OCI-LY3 (cell line): Measurements from ENCODE around the gene SGPL1.

Source experiments
- H2AFZ ChIP-seq: fragments of 200-600, 300-600 bp; shearing (Covaris generic); 2 replicates; pipeline ENCODE4 v1.6.0; 2014; ENCODE audit warnings: antibody characterized with exemption, low read depth, low read length
- H3K27ac ChIP-seq: fragments of 200-600, 300-600 bp; sonication (generic); 2 replicates; pipeline ENCODE4 v1.5.1; 2014; ENCODE audit warnings: mild to moderate bottlenecking, low read length, moderate library complexity, mixed read lengths
- H3K27me3 ChIP-seq: fragments of 200-600, 300-600 bp; sonication (generic); 2 replicates; pipeline ENCODE4 v1.6.1; 2014; ENCODE audit warnings: low read depth, low read length, mixed read lengths
- H3K36me3 ChIP-seq: fragments of 200-600, 300-600 bp; sonication (generic); replicated peaks from 2 replicates; pipeline ENCODE3; 2014; ENCODE audit warnings: low read depth, low read length, mixed read lengths
- H3K4me1 ChIP-seq: fragments of 300-600, 200-600 bp; sonication (generic); 2 replicates; pipeline ENCODE4 v1.6.1; 2014; ENCODE audit warnings: low read length, mixed read lengths
- H3K4me2 ChIP-seq: fragments of 200-600, 300-600 bp; sonication (generic); 2 replicates; pipeline ENCODE4 v1.6.1; 2014; ENCODE audit warnings: low read length, mixed read lengths
- H3K4me3 ChIP-seq: fragments of 300-600, 200-600 bp; sonication (generic); 2 replicates; pipeline ENCODE4 v1.5.1; 2014; ENCODE audit warnings: antibody characterized with exemption, mild to moderate bottlenecking, low read length, moderate library complexity
- H3K79me2 ChIP-seq: fragments of 300-600, 200-600 bp; shearing (Covaris generic); 2 replicates; pipeline ENCODE4 v1.6.1; 2014; ENCODE audit warnings: mild to moderate bottlenecking, low read length, mixed read lengths
- H3K9ac ChIP-seq: fragments of 300-600, 200-600 bp; shearing (Covaris generic); 2 replicates; pipeline ENCODE4 v1.6.0; 2014; ENCODE audit warnings: mild to moderate bottlenecking, low read length, moderate library complexity
- H3K9me3 ChIP-seq: fragments of 200-600, 300-600 bp; shearing (Covaris generic); 2 replicates; pipeline ENCODE4 v1.6.1; 2014; ENCODE audit warnings: low read length, mixed read lengths; ENCODE audit not compliant: insufficient read depth
- H4K20me1 ChIP-seq: fragments of 200-600, 300-600 bp; sonication (generic); 2 replicates; pipeline ENCODE4 v1.6.1; 2016; ENCODE audit warnings: low read length, mixed read lengths; ENCODE audit not compliant: insufficient read depth
- EZH2phosphoT487 ChIP-seq: fragments of 200-600 bp; shearing (Covaris generic); IDR thresholded peaks from 2 replicates; pipeline ENCODE4 v1.6.1; 2018; ENCODE audit warnings: antibody characterized with exemption, mixed run types, low read depth
- TF ChIP-seq, protein P1 (sequence below): fragments of 200-600, 300-600 bp; sonication (generic); IDR thresholded peaks from 2 replicates; pipeline ENCODE4 v1.5.1; 2014; ENCODE audit warnings: antibody characterized with exemption, low read length, low read depth

Gene SGPL1

DNA sequence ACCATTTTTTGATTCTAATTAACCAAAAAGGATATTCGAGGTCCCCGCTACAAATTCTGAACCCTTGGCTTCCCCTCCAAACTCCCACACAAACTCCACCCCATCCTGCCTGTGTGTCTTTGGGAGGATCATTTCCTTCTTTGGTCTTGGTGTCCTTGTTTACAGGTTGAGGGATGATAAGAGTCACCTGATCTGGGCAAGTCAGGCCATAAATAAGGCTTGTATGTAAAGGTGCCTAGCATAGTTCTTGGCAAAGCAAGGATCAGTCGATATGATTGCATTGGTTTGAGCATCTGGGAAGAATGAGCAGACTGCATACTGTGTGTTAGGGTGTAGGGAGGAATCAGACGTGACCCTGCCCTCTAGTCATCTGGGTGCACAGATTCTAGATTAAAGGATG is 1.6 kb upstream of the SGPL1 start:
- H2AFZ ChIP-seq, result no peak overlapping the region
- no peaks in the 10 kb centered on the region for H3K9me3 ChIP-seq
- no peaks in the 10 kb centered on the region for H3K79me2 ChIP-seq
- no peak overlapping the region for H3K27ac ChIP-seq
- peaks cover 6% of the 10 kb centered on the region; the same call in 1 of the 2 replicates for H3K4me1 ChIP-seq
- no peak overlapping the region for H3K9ac ChIP-seq
- no peak overlapping the region for H3K4me3 ChIP-seq
- H4K20me1 ChIP-seq, result no peaks in the 10 kb centered on the region
- H3K36me3 ChIP-seq, result no peaks in the 10 kb centered on the region
- H3K4me2 ChIP-seq, result no peak overlapping the region
- no peaks in the 10 kb centered on the region for H3K27me3 ChIP-seq
- TF ChIP-seq, protein P1, sequence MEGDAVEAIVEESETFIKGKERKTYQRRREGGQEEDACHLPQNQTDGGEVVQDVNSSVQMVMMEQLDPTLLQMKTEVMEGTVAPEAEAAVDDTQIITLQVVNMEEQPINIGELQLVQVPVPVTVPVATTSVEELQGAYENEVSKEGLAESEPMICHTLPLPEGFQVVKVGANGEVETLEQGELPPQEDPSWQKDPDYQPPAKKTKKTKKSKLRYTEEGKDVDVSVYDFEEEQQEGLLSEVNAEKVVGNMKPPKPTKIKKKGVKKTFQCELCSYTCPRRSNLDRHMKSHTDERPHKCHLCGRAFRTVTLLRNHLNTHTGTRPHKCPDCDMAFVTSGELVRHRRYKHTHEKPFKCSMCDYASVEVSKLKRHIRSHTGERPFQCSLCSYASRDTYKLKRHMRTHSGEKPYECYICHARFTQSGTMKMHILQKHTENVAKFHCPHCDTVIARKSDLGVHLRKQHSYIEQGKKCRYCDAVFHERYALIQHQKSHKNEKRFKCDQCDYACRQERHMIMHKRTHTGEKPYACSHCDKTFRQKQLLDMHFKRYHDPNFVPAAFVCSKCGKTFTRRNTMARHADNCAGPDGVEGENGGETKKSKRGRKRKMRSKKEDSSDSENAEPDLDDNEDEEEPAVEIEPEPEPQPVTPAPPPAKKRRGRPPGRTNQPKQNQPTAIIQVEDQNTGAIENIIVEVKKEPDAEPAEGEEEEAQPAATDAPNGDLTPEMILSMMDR, result no peak
- no peak for TF ChIP-seq EZH2phosphoT487

DNA sequence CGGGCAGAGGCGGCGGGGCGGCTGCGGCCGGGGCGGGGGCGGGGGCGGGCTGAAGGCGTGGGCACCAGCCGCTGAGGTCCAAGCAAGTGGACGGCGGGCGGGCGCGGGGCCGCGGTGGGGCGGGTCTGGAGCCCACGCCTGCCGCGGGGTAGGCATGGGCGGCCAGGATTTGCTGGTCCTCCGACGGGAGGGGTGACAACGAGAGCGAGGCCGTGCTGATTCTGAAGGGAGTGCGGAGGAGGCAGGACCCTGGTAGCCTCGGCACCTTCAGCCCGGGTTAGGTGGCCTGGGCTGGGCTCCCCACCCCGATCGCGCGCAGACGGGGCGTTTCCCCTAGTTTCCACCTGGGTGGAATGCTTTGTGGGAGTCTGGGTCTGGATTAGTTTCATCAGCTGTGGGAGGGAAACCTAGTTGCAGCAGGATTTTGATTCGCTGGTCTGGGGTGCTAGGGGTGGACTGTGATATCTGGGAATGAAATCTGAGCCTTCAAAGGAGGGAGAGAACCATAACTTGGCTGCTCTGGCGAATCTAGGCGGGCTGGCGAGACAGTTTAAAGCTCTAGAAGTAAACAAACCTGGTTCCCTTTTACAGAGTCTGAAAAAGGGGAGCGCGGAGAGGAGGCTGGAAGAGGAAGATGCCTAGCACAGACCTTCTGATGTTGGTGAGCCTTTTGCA is 609 bp downstream of the SGPL1 start:
- Histone ChIP-seq H3K4me2 (peak overlapping the region; percentile 92), H3K4me3 (peak overlapping the region; percentile 96), H3K36me3 (no peaks in the 10 kb centered on the region), H3K27ac (no peak overlapping the region), H3K27me3 (no peaks in the 10 kb centered on the region), H3K9ac (peak overlapping the region; percentile 71), H3K79me2 (no peaks in the 10 kb centered on the region), H3K4me1 (peaks cover 6% of the 10 kb centered on the region; the same call in 1 of the 2 replicates), H2AFZ (no peak overlapping the region; the same call in 1 of the 2 replicates), H4K20me1 (no peaks in the 10 kb centered on the region), H3K9me3 (no peaks in the 10 kb centered on the region)
- no peak for TF ChIP-seq EZH2phosphoT487
- TF ChIP-seq, protein P1, result no peak

DNA sequence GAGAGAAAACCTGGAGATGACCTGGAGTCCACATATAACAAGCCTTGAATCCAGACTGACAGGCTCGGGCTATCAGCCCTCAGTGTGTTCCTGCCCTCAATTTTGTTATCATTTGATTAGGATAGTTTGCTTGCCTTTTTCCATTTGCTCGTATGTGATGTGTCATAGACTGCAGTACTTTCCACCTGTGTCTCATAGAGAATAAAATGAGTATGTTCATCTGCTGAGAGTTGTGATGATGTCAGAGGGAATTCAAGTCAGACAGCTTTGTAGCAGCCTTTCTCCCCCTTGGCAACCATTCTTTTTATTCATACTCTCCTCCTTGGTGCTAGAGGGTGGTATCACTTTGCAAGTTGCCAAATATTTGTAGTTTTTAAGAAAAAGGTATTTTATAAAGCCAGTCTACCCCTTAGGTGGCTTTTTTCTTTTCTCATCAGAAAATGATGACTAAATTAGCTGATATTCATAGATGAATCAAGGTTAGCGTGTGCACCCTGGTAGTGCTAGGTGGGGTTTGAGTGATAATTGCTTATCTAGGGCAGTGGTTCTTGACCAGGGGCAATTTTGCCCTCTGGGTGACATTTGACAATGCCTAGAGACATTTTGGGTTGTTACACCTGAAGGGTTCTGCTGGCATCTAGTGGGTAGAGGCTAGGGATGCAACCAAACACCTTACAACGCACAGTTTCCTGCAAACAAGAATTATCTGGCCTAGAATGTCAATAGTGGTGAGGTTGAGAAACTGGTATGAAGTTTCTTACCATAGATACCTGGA is 5.4 kb downstream of the SGPL1 start:
- H3K27me3 ChIP-seq, result no peaks in the 10 kb centered on the region
- no peak overlapping the region for H3K27ac ChIP-seq
- no peaks in the 10 kb centered on the region for H3K79me2 ChIP-seq
- no peak overlapping the region for H2AFZ ChIP-seq
- no peak overlapping the region for H3K9ac ChIP-seq
- no peak overlapping the region for H3K4me2 ChIP-seq
- no peak for TF ChIP-seq EZH2phosphoT487
- TF ChIP-seq, protein P1, result no peak
- no peaks in the 10 kb centered on the region for H3K9me3 ChIP-seq
- no peaks in the 10 kb centered on the region for H3K36me3 ChIP-seq
- peaks cover 2% of the 10 kb centered on the region; the same call in 1 of the 2 replicates for H3K4me1 ChIP-seq
- no peaks in the 10 kb centered on the region for H4K20me1 ChIP-seq
- no peak overlapping the region for H3K4me3 ChIP-seq

GRCh38 chr10:70822076-70822820 is 6.5 kb downstream of the SGPL1 start:
- H3K27ac ChIP-seq, result no peak overlapping the region
- no peaks in the 10 kb centered on the region for H4K20me1 ChIP-seq
- H3K4me1 ChIP-seq, result no peaks in the 10 kb centered on the region
- no peaks in the 10 kb centered on the region for H3K79me2 ChIP-seq
- TF ChIP-seq EZH2phosphoT487, result no peak
- TF ChIP-seq, protein P1, result no peak
- no peaks in the 10 kb centered on the region for H3K36me3 ChIP-seq
- no peak overlapping the region for H3K4me3 ChIP-seq
- H3K9ac ChIP-seq, result no peak overlapping the region
- no peaks in the 10 kb centered on the region for H3K9me3 ChIP-seq
- no peak overlapping the region for H2AFZ ChIP-seq
- H3K4me2 ChIP-seq, result no peak overlapping the region
- H3K27me3 ChIP-seq, result no peaks in the 10 kb centered on the region
